MM.1S (cell line): Measurements from ENCODE around the gene PRF1.

Source experiments
- DNase-seq: peaks from one replicate; pipeline ENCODE4 v3.0.0-alpha.2; 2015
- H2AFZ ChIP-seq: fragments of 300-600 bp; sonication (generic); 2 replicates; pipeline ENCODE4 v1.6.0; 2016; ENCODE audit warnings: antibody characterized with exemption, low read length
- H3F3A ChIP-seq: fragments of 300-600 bp; sonication (generic); 2 replicates; pipeline ENCODE4 v1.6.1; 2016; ENCODE audit warnings: mild to moderate bottlenecking, antibody characterized with exemption, low read length, moderate library complexity, mixed read lengths; ENCODE audit not compliant: insufficient read depth
- H3K27ac ChIP-seq: fragments of 300-600 bp; sonication (generic); 2 replicates; pipeline ENCODE4 v1.5.1; 2016; ENCODE audit warnings: mild to moderate bottlenecking, low read length
- H3K27me3 ChIP-seq: fragments of 300-600 bp; sonication (generic); replicated peaks from 2 replicates; pipeline ENCODE4 v1.6.0; 2016; ENCODE audit warnings: low read length; ENCODE audit not compliant: insufficient read depth
- H3K36me3 ChIP-seq: fragments of 300-600 bp; sonication (generic); replicated peaks from 2 replicates; pipeline ENCODE4 v1.6.1; 2016; ENCODE audit warnings: mild to moderate bottlenecking, low read length, mixed read lengths; ENCODE audit not compliant: insufficient read depth
- H3K4me1 ChIP-seq: fragments of 300-600 bp; sonication (generic); 2 replicates; pipeline ENCODE4 v1.6.1; 2016; ENCODE audit warnings: low read length, mixed read lengths
- H3K4me2 ChIP-seq: fragments of 300-600 bp; sonication (generic); 2 replicates; pipeline ENCODE4 v1.6.0; 2016; ENCODE audit warnings: low read depth, low read length
- H3K4me3 ChIP-seq: fragments of 300-600 bp; sonication (generic); 2 replicates; pipeline ENCODE4 v1.5.1; 2016; ENCODE audit warnings: low read length, mixed read lengths
- H3K79me2 ChIP-seq: fragments of 300-600 bp; sonication (generic); 2 replicates; pipeline ENCODE4 v1.6.1; 2016; ENCODE audit warnings: mixed run types, low read length, mixed read lengths
- H3K9ac ChIP-seq: fragments of 300-600 bp; sonication (generic); 2 replicates; pipeline ENCODE4 v1.6.1; 2016; ENCODE audit warnings: low read length, mixed read lengths
- H3K9me2 ChIP-seq: fragments of 300-600 bp; sonication (generic); replicated peaks from 2 replicates; pipeline ENCODE4 v1.6.1; 2016; ENCODE audit warnings: mild to moderate bottlenecking, low read length, mixed read lengths; ENCODE audit not compliant: insufficient read depth
- H3K9me3 ChIP-seq: fragments of 300-600 bp; sonication (generic); replicated peaks from 2 replicates; pipeline ENCODE4 v1.6.1; 2016; ENCODE audit warnings: mild to moderate bottlenecking, low read length, mixed read lengths; ENCODE audit not compliant: insufficient read depth
- H4K20me1 ChIP-seq: fragments of 300-600 bp; sonication (generic); 2 replicates; pipeline ENCODE4 v1.6.1; 2016; ENCODE audit warnings: mild to moderate bottlenecking, low read length, moderate library complexity, mixed read lengths; ENCODE audit not compliant: insufficient read depth
- CTCF ChIP-seq: fragments of 300-600 bp; sonication (generic); IDR thresholded peaks from 2 replicates; pipeline ENCODE4 v1.5.1; 2016; ENCODE audit warnings: antibody characterized with exemption, low read length, mixed read lengths
- EZH2 ChIP-seq: fragments of 300-600 bp; sonication (generic); optimal IDR thresholded peaks from 2 replicates; pipeline ENCODE3; 2017; ENCODE audit warnings: low read depth, mild to moderate bottlenecking, antibody characterized with exemption, low read length, mixed read lengths
- EZH2phosphoT487 ChIP-seq: fragments of 300-600 bp; sonication (generic); IDR thresholded peaks from 2 replicates; pipeline ENCODE4 v1.6.1; 2018; ENCODE audit warnings: antibody characterized with exemption, low read length

The PRF1 gene

GRCh38 chr10:70578371-70578947 is 24.1 kb downstream of the PRF1 start:
- no peaks in the 10 kb centered on the region for H3K27me3 ChIP-seq
- H3K79me2 ChIP-seq = no peaks in the 10 kb centered on the region
- peak overlapping the region; percentile 75 for H3K4me2 ChIP-seq
- H4K20me1 ChIP-seq = no peaks in the 10 kb centered on the region
- TF ChIP-seq EZH2phosphoT487 = no peak
- peak; percentile 96 for DNase-seq
- H2AFZ ChIP-seq = no peak overlapping the region
- H3F3A ChIP-seq = peaks cover 64% of the 10 kb centered on the region
- peaks cover 58% of the 10 kb centered on the region for H3K4me1 ChIP-seq
- peak overlapping the region; percentile 94 for H3K27ac ChIP-seq
- H3K4me3 ChIP-seq = peak overlapping the region; percentile 14
- no peaks in the 10 kb centered on the region for H3K9me3 ChIP-seq
- H3K36me3 ChIP-seq = no peaks in the 10 kb centered on the region
- H3K9me2 ChIP-seq = no peaks in the 10 kb centered on the region
- H3K9ac ChIP-seq = peak overlapping the region; percentile 56

DNA sequence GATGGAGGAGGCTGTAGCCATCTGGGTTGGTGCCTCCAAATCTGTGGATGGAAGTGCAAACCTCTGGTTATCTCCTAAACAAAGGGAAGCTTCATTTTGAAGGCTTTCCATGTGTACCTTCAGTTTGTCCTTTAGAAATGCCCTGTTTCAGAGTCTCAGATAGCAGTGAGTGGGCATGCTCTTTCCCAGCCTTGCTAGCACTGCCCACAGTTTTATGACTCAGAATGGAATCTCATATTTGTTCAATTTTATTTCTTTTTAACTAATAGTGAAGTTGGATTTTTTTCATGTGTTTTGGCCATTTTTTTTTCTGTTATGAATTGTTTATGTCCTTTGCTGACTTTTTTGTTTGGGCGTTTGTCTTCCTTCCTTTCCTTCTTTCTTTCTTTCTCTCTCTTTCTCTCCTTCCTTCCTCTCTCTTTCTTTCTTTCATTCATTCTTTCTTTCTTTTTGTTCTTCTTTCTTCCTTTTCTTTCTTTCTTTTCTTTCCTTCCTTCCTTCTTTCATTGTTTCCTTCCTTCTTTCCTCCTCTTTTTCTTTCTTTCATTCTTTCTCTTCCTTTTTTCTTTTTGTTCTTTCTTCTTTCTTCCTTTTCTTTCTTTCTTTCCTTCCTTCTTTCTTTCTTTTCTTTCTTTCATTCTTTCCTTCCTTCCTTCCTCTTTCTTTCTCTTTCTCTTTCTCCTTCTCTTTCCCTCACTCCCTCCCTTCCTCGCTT is 25.6 kb downstream of the PRF1 start:
- Histone ChIP-seq H3K4me2 (peak overlapping the region; percentile 64), H3K9me2 (no peaks in the 10 kb centered on the region), H3K36me3 (no peaks in the 10 kb centered on the region), H3K9ac (peak overlapping the region; percentile 56), H3K4me1 (peaks cover 63% of the 10 kb centered on the region), H3K27ac (peak overlapping the region; percentile 94), H3K9me3 (no peaks in the 10 kb centered on the region), H3K27me3 (no peaks in the 10 kb centered on the region), H2AFZ (no peak overlapping the region), H3F3A (peaks cover 69% of the 10 kb centered on the region), H3K79me2 (no peaks in the 10 kb centered on the region), H4K20me1 (no peaks in the 10 kb centered on the region), H3K4me3 (peak overlapping the region; percentile 13; the same call in 1 of the 2 replicates)
- TF ChIP-seq CTCF (no peak), EZH2phosphoT487 (no peak)
- DNase-seq = no peak

- H3K36me3 ChIP-seq = no peaks in the 10 kb centered on the region
- DNase-seq = peak; percentile 95
These were observed 26.4 kb downstream of the PRF1 start for GRCh38 chr10:70575874-70576802.

More at GRCh38 chr10:70575874-70576802, 26.4 kb downstream of the PRF1 start:
- Histone ChIP-seq H3F3A (peaks cover 69% of the 10 kb centered on the region), H3K4me3 (peak overlapping the region; percentile 18), H3K27ac (peak overlapping the region; percentile 94), H2AFZ (peak overlapping the region; percentile 57; the same call in 1 of the 2 replicates), H3K27me3 (no peaks in the 10 kb centered on the region), H3K9me2 (no peaks in the 10 kb centered on the region), H4K20me1 (no peaks in the 10 kb centered on the region), H3K4me1 (peaks cover 63% of the 10 kb centered on the region), H3K9ac (peak overlapping the region; percentile 56), H3K9me3 (no peaks in the 10 kb centered on the region), H3K79me2 (no peaks in the 10 kb centered on the region), H3K4me2 (peak overlapping the region; percentile 64)
- no peak for TF ChIP-seq EZH2
- TF ChIP-seq EZH2phosphoT487 = no peak
- TF ChIP-seq CTCF = no peak
